ENCODE results near the gene TPCN1. TPM values are rescaled to one million over a fixed set of nuclear protein-coding genes. Genes with fewer than 3 reads are reported as not detected.

The TPCN1 gene
- total RNA-seq, 1 experiment from 2014 or later, result 13.5 TPM

GRCh38 chr12:113326775-113327395, 105.6 kb downstream of the TPCN1 start:
- no peak overlapping the region for H3K4me3 Mint-ChIP-seq
- no peaks in the 10 kb centered on the region; a peak in 1 of 5 replicates for H3K9me3 Mint-ChIP-seq
- H3K27ac Mint-ChIP-seq, result no peak overlapping the region; a peak in 1 of 7 replicates
- Histone ChIP-seq H4K91ac (ENCODE audit: insufficient read length, low read depth, low read length) (no peak overlapping the region), H3K79me1 (ENCODE audit: insufficient read depth, low read depth, low read length, poor library complexity, severe bottlenecking) (no peaks in the 10 kb centered on the region), H3K23me2 (ENCODE audit: insufficient read length, low read depth, low read length, poor library complexity, severe bottlenecking) (no peaks in the 10 kb centered on the region), H3K4me2 (ENCODE audit: insufficient read depth, insufficient read length, low read length) (no peak overlapping the region), H2BK15ac (ENCODE audit: low read depth, low read length) (no peak overlapping the region), H3K9ac (ENCODE audit: extremely low read depth, insufficient read length, low read length) (no peak overlapping the region), H2BK5ac (ENCODE audit: insufficient read length, low read length) (no peak overlapping the region), H3T11ph (ENCODE audit: low read length) (no peak overlapping the region), H2BK12ac (ENCODE audit: insufficient read length, low read depth, low read length) (no peak overlapping the region), H3K27me3 (ENCODE audit: insufficient read depth, low read length) (no peaks in the 10 kb centered on the region), H3K4me1 (ENCODE audit: insufficient read depth, low read length) (no peaks in the 10 kb centered on the region), H2AK5ac (ENCODE audit: insufficient read length, low read length) (no peak overlapping the region), H3K56ac (ENCODE audit: insufficient read length, low read depth, low read length) (no peak overlapping the region), H3K18ac (ENCODE audit: insufficient read length, low read depth, low read length) (no peak overlapping the region), H3K4ac (ENCODE audit: low read depth, low read length) (no peak overlapping the region), H4K20me1 (ENCODE audit: control insufficient read depth, insufficient read depth, insufficient read length) (no peaks in the 10 kb centered on the region), H3K14ac (ENCODE audit: insufficient read depth, low read length) (no peak overlapping the region), H3K23ac (ENCODE audit: insufficient read length, low read depth, low read length) (no peak overlapping the region), H2AFZ (ENCODE audit: low read length) (no peak overlapping the region), H3K79me2 (ENCODE audit: insufficient read depth, low read length) (no peaks in the 10 kb centered on the region), H3K27ac (ENCODE audit: insufficient read length, low read depth, low read length) (no peak overlapping the region), H4K8ac (replicated peaks; ENCODE audit: insufficient read length, low read depth, low read length) (no peak overlapping the region), H2BK20ac (ENCODE audit: low read depth, low read length, poor library complexity, severe bottlenecking) (no peak overlapping the region), H2BK120ac (ENCODE audit: low read depth, low read length, poor library complexity, severe bottlenecking) (no peak overlapping the region), H4K5ac (ENCODE audit: insufficient read length, low read depth, low read length) (no peak overlapping the region), H3K9me3 (ENCODE audit: control insufficient read depth, low read depth, low read length) (no peaks in the 10 kb centered on the region)
- H3K4me1 Mint-ChIP-seq, result peaks cover 5 to 7% of the 10 kb centered on the region in 2 experiments; a peak in 3 of 4 replicates
- H3K27me3 Mint-ChIP-seq (ENCODE audit: low read depth), result no peaks in the 10 kb centered on the region; the same call in 1 of the 2 replicates
- peaks cover 3 to 36% (median 15%) of the 10 kb centered on the region in 3 experiments; a peak in 6 of 7 replicates for H3K36me3 Mint-ChIP-seq (ENCODE audit: insufficient read depth in 1 of 3, low read depth in 3 of 3)
- no CpG with 5 or more reads among the region's 4 CpGs for WGBS (ENCODE audit: extremely low coverage, insufficient read length, low lambda C conversion rate)
- no peak for DNase-seq
- TF ChIP-seq CTCF (conservative IDR thresholded peaks at IDR 0.05), result no peak

All from H9 (cell line).